ENCODE data around the gene DEPDC7. TPM values are rescaled to one million over a fixed set of nuclear protein-coding genes. Genes with fewer than 3 reads are reported as not detected.

Gene DEPDC7
- total RNA-seq, 1 donor from 2014 or later, result 4.7 TPM

DNA sequence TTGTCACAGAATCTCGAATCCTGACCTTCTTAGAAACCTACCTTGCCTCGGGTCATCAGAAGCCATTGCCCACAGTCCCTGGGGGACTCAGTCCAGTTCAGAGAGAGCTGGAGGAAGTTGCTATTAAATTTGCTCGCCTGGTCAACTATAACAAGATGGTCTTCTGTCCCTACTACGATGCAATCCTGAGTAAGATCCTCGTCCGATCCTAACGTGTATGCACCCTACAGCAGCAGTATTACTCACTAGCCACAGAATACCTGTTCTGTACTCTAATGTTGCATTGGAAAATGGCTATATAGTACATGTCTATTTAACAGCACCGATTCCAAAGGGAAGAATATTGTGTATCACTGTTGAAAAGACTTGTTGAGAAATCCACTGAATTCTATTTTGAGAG, 56.8 kb downstream of the DEPDC7 start:
- Mint-ChIP-seq H3K9me3 (ENCODE audit: low read depth) (no peaks in the 10 kb centered on the region), H3K27ac (ENCODE audit: unreplicated experiment) (no peak overlapping the region), H3K36me3 (ENCODE audit: low read depth) (peaks cover 41% of the 10 kb centered on the region), H3K27me3 (ENCODE audit: low read depth) (no peaks in the 10 kb centered on the region), H3K4me3 (ENCODE audit: unreplicated experiment) (no peak overlapping the region), H3K4me1 (ENCODE audit: low read depth) (no peaks in the 10 kb centered on the region)
- DNase-seq (ENCODE audit: low spot score), result no peak
- TF ChIP-seq, protein P1, sequence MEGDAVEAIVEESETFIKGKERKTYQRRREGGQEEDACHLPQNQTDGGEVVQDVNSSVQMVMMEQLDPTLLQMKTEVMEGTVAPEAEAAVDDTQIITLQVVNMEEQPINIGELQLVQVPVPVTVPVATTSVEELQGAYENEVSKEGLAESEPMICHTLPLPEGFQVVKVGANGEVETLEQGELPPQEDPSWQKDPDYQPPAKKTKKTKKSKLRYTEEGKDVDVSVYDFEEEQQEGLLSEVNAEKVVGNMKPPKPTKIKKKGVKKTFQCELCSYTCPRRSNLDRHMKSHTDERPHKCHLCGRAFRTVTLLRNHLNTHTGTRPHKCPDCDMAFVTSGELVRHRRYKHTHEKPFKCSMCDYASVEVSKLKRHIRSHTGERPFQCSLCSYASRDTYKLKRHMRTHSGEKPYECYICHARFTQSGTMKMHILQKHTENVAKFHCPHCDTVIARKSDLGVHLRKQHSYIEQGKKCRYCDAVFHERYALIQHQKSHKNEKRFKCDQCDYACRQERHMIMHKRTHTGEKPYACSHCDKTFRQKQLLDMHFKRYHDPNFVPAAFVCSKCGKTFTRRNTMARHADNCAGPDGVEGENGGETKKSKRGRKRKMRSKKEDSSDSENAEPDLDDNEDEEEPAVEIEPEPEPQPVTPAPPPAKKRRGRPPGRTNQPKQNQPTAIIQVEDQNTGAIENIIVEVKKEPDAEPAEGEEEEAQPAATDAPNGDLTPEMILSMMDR (IDR thresholded peaks at IDR 0.05), result no peak

Other genes with a start within 250 kb of the DEPDC7 start
- not detected in 3 replicates for gene CCDC73, start 221.2 kb upstream of the DEPDC7 start, total RNA-seq
- gene PRRG4, start 186.0 kb upstream of the DEPDC7 start, total RNA-seq, result not detected in 3 replicates
- 19.9 to 24.2 TPM (median 21.3 TPM) in 3 replicates for gene QSER1, start 123.1 kb upstream of the DEPDC7 start, total RNA-seq
- gene TCP11L1, start 23.7 kb downstream of the DEPDC7 start, total RNA-seq, result 29.2 to 41.1 TPM (median 32.5 TPM) in 3 replicates
- 17.9 to 37.9 TPM (median 20.2 TPM) in 3 replicates for gene CSTF3, start 145.6 kb downstream of the DEPDC7 start, total RNA-seq
- 77.6 to 83.0 TPM (median 80.1 TPM) in 3 replicates for gene HIPK3, start 241.5 kb downstream of the DEPDC7 start, total RNA-seq